GM19397 (cell line): ENCODE data around the gene CR1.
"Not testable (repeated sequence)": the region's sequence is repeated elsewhere in the genome, so short reads cannot be mapped to it uniquely, and the experiment has no call there.

Source experiments
- ATAC-seq: cut with Tn5 transposase; IDR thresholded peaks from one replicate; pipeline ENCODE4 v1.9.1; 2021; ENCODE audit warnings: mild to moderate bottlenecking, moderate library complexity; ENCODE audit not compliant: unreplicated experiment

The CR1 gene

GRCh38 chr1:207579436-207579799 is 83.5 kb downstream of the CR1 start:
- peak; percentile 79 for ATAC-seq

- ATAC-seq: no peak
These were observed 85.7 kb downstream of the CR1 start for GRCh38 chr1:207581496-207582153.

GRCh38 chr1:207589506-207589905 is 93.5 kb downstream of the CR1 start:
- ATAC-seq: not testable (repeated sequence)

GRCh38 chr1:207591205-207591604 is 95.2 kb downstream of the CR1 start:
- not testable (repeated sequence) for ATAC-seq

DNA sequence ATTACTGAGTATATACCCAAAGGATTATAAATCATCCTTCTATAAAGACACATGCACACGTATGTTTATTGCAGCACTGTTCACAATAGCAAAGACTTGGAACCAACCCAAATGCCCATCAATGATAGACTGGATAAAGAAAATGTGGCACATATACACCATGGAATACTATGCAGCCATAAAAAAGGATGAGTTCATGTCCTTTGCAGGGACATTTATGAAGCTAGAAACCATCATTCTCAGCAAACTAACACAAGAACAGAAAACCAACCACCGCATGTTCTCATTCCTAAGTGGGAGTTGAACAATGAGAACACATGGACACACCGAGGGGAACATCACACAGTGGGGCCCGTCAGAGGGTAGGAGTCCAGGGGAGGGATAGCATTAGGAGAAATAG is 98.1 kb downstream of the CR1 start:
- not testable (repeated sequence) for ATAC-seq

- ATAC-seq: no peak
These were observed 107.8 kb downstream of the CR1 start for GRCh38 chr1:207603777-207604176.

GRCh38 chr1:207605444-207606361 is 109.7 kb downstream of the CR1 start:
- ATAC-seq: no peak

DNA sequence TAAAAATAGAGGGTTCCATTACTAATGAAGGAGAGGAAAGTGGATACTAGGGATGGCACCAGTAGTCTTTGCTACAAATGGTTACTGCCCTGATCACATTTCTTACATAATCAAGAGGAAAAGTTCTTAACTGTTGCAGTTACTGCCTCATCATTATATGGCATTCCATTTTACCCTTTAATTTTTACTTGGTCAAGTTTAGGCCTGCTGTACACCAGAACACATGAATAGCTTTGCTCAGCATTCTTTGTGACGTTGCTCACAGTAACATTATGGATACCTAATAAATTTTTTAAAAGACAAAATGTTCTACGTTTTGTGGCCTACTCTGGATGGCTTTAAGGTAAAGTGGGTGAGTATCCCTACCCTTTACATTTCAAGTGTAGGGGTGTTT is 110.4 kb downstream of the CR1 start:
- ATAC-seq: no peak

GRCh38 chr1:207612762-207613161 is 116.8 kb downstream of the CR1 start:
- ATAC-seq: no peak

- peak; percentile 79 for ATAC-seq
These were observed 124.0 kb downstream of the CR1 start for GRCh38 chr1:207619871-207620542.

DNA sequence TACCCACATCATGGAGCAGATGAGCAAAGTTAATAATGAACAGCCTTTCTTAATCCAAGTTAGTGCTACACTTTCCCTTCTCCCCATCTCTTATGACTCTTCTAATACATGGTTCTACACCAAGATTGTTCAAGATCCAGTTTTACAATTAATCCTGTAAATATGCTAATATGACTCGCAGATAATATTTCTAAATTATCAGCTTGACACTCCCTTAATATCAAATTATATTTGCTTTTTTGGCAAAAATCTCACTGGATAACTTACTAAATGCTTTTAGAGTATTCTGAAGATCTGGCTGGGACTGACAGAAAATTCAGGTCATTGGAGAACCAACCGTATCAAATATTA is 124.6 kb downstream of the CR1 start:
- ATAC-seq: no peak

- not testable (repeated sequence) for ATAC-seq
These were observed 129.6 kb downstream of the CR1 start for GRCh38 chr1:207625504-207626071.

GRCh38 chr1:207626972-207627337 is 131.0 kb downstream of the CR1 start:
- ATAC-seq: no peak

- no peak for ATAC-seq
These were observed 131.5 kb downstream of the CR1 start for GRCh38 chr1:207627496-207627895.

- ATAC-seq: no peak
These were observed 132.8 kb downstream of the CR1 start for GRCh38 chr1:207628776-207629175.

- no peak for ATAC-seq
These were observed 135.2 kb downstream of the CR1 start for GRCh38 chr1:207631137-207631536.

DNA sequence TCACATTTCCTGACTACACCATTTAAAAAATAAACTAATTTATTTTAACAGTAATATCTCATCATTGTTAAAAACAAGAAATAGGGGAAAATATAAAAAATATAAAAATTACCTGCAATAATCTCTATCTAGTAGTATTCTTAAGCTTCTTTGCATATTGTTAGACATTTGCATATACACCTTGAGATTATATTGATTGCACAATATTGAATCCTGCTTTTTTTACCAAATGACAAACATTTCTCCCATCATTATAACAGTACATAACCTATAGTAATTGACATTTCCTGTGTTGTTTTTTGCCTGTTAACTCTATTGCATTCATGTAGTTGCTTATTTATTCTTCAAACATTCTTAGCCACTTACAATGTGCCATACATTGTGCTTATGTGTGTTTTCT is 137.3 kb downstream of the CR1 start:
- no peak for ATAC-seq

DNA sequence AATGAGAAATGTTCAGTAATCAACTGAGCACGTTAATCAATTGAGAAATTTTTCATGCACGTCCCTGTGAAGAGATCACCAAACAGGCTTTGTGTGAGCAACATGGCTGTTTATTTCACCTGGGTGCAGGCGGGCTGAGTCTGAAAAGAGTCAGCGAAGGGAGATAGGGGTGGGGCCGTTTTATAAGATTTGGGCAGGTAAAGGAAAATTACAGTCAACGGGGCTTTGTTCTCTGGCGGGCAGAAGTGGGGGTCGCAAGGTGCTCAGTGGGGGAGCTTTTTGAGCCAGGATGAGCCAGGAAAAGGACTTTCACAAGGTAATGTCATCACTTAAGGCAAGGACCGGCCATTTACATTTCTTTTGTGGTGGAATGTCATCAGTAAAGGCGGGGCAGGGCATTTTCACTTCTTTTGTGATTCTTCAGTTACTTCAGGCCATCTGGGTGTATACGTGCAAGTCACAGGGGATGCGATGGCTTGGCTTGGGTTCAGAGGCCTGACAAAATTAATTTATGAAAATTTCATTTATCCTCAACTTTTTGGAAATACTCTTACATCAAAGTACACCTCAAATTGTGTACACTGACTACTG is 137.8 kb downstream of the CR1 start:
- not testable (repeated sequence) for ATAC-seq

GRCh38 chr1:207634293-207634692 is 138.3 kb downstream of the CR1 start:
- ATAC-seq: not testable (repeated sequence)

GRCh38 chr1:207635569-207636186 is 139.7 kb downstream of the CR1 start:
- ATAC-seq: not testable (repeated sequence)
